Mesendoderm (in vitro differentiated cells): ENCODE measurements around the gene GFPT1.

Experiments
- DNase-seq: peaks from one replicate; pipeline ENCODE4 v3.0.0; 2013
- H2AK5ac ChIP-seq: 2 replicates; pipeline ENCODE4 v1.6.1; 2013; ENCODE audit warnings: low read length, inconsistent platforms
- H2BK120ac ChIP-seq: 2 replicates; pipeline ENCODE4 v1.6.1; 2013; ENCODE audit warnings: low read depth, mild to moderate bottlenecking, low read length, moderate library complexity, mixed read lengths
- H2BK15ac ChIP-seq: replicated peaks from 2 replicates; pipeline ENCODE4 v1.6.1; 2013; ENCODE audit warnings: low read depth, mild to moderate bottlenecking, moderate library complexity
- H2BK5ac ChIP-seq: 2 replicates; pipeline ENCODE4 v1.6.1; 2013; ENCODE audit warnings: low read length, inconsistent platforms
- H3K18ac ChIP-seq: 2 replicates; pipeline ENCODE4 v1.6.1; 2013; ENCODE audit warnings: mild to moderate bottlenecking, low read length, mixed read lengths
- H3K23ac ChIP-seq: one replicate; pipeline ENCODE4 v1.6.1; 2013; ENCODE audit warnings: low read length
- H3K27ac ChIP-seq: 2 replicates; pipeline ENCODE4 v1.5.1; 2013; ENCODE audit warnings: low read depth, mild to moderate bottlenecking, inconsistent platforms, low read length, moderate library complexity
- H3K27me3 ChIP-seq: 2 replicates; pipeline ENCODE4 v1.6.1; 2013; ENCODE audit warnings: low read length, control low read depth, mild to moderate bottlenecking, inconsistent platforms; ENCODE audit not compliant: insufficient read depth, poor library complexity
- H3K36me3 ChIP-seq: 2 replicates; pipeline ENCODE4 v1.6.1; 2013; ENCODE audit warnings: low read length, inconsistent platforms; ENCODE audit not compliant: control insufficient read depth, insufficient read depth
- H3K4ac ChIP-seq: one replicate; pipeline ENCODE4 v1.6.1; 2013; ENCODE audit warnings: low read depth, mild to moderate bottlenecking, low read length, moderate library complexity
- H3K4me1 ChIP-seq: 2 replicates; pipeline ENCODE4 v1.6.1; 2013; ENCODE audit warnings: low read depth, low read length, inconsistent platforms; ENCODE audit not compliant: control insufficient read depth
- H3K4me2 ChIP-seq: 2 replicates; pipeline ENCODE4 v1.6.1; 2013; ENCODE audit warnings: low read length
- H3K4me3 ChIP-seq: 2 replicates; pipeline ENCODE4 v1.5.1; 2013; ENCODE audit warnings: mild to moderate bottlenecking, low read length
- H3K56ac ChIP-seq: one replicate; pipeline ENCODE4 v1.6.1; 2013; ENCODE audit warnings: low read length
- H3K79me1 ChIP-seq: 2 replicates; pipeline ENCODE4 v1.6.1; 2013; ENCODE audit warnings: low read length, inconsistent platforms
- H3K79me2 ChIP-seq: 2 replicates; pipeline ENCODE4 v1.6.1; 2013; ENCODE audit warnings: mild to moderate bottlenecking, low read length; ENCODE audit not compliant: control insufficient read depth, insufficient read depth
- H3K9ac ChIP-seq: 2 replicates; pipeline ENCODE4 v1.6.1; 2013; ENCODE audit warnings: low read length, inconsistent platforms
- H4K5ac ChIP-seq: one replicate; pipeline ENCODE4 v1.6.1; 2013; ENCODE audit warnings: low read length
- H4K8ac ChIP-seq: one replicate; pipeline ENCODE4 v1.6.1; 2013; ENCODE audit warnings: low read depth, mild to moderate bottlenecking, control low read depth, low read length, moderate library complexity
- WGBS: extraction: QIAGEN DNeasy Blood & Tissue Kit; methylation state at CpG from one replicate; pipeline ENCODE4 v1.1.7; 2013; ENCODE audit warnings: low lambda C conversion rate, missing lambda C conversion rate; ENCODE audit not compliant: insufficient coverage; ENCODE audit errors: extremely low coverage; 5-methylcytosine and 5-hydroxymethylcytosine counted together

GFPT1 gene

GRCh38 chr2:69296421-69296820 lies 90.6 kb downstream of the GFPT1 start:
- Histone ChIP-seq H3K9ac (no peak overlapping the region), H3K4me3 (no peak overlapping the region), H3K36me3 (no peaks in the 10 kb centered on the region), H3K79me1 (no peaks in the 10 kb centered on the region), H3K4me1 (no peaks in the 10 kb centered on the region), H3K23ac (no peak overlapping the region), H3K4ac (no peak overlapping the region), H4K8ac (no peak overlapping the region), H2AK5ac (no peak overlapping the region), H4K5ac (no peak overlapping the region), H2BK5ac (no peak overlapping the region), H3K56ac (no peak overlapping the region), H3K18ac (no peak overlapping the region), H3K4me2 (no peak overlapping the region), H3K27me3 (no peaks in the 10 kb centered on the region), H2BK15ac (no peak overlapping the region), H2BK120ac (no peak overlapping the region), H3K27ac (no peak overlapping the region), H3K79me2 (no peaks in the 10 kb centered on the region)
- DNase-seq = no peak
- no CpG with 5 or more reads among the region's 3 CpGs for WGBS

- WGBS = no CpG with 5 or more reads among the region's 3 CpGs
- H3K36me3 ChIP-seq = no peaks in the 10 kb centered on the region
- H3K23ac ChIP-seq = no peak overlapping the region
- no peak overlapping the region for H3K18ac ChIP-seq
- DNase-seq = no peak
- H3K4me3 ChIP-seq = no peak overlapping the region
- no peak overlapping the region for H2BK5ac ChIP-seq
- H3K4me2 ChIP-seq = no peak overlapping the region
- H2BK120ac ChIP-seq = no peak overlapping the region
- H3K4me1 ChIP-seq = no peaks in the 10 kb centered on the region
- H3K9ac ChIP-seq = no peak overlapping the region
- no peak overlapping the region for H2BK15ac ChIP-seq
- H2AK5ac ChIP-seq = no peak overlapping the region
- H4K5ac ChIP-seq = no peak overlapping the region
- H4K8ac ChIP-seq = no peak overlapping the region
- H3K27ac ChIP-seq = no peak overlapping the region
- H3K79me1 ChIP-seq = no peaks in the 10 kb centered on the region
- no peak overlapping the region for H3K56ac ChIP-seq
- no peaks in the 10 kb centered on the region for H3K27me3 ChIP-seq
- H3K4ac ChIP-seq = no peak overlapping the region
- no peaks in the 10 kb centered on the region for H3K79me2 ChIP-seq
These were observed 94.8 kb downstream of the GFPT1 start for GRCh38 chr2:69292256-69292655.

GRCh38 chr2:69291721-69292120 lies 95.3 kb downstream of the GFPT1 start:
- no peak overlapping the region for H3K4me3 ChIP-seq
- no peak overlapping the region for H2BK5ac ChIP-seq
- H3K4ac ChIP-seq = no peak overlapping the region
- H4K8ac ChIP-seq = no peak overlapping the region
- no peak overlapping the region for H3K9ac ChIP-seq
- no peaks in the 10 kb centered on the region for H3K27me3 ChIP-seq
- no peaks in the 10 kb centered on the region for H3K36me3 ChIP-seq
- H3K4me1 ChIP-seq = no peaks in the 10 kb centered on the region
- H3K79me1 ChIP-seq = no peaks in the 10 kb centered on the region
- no peak overlapping the region for H2BK15ac ChIP-seq
- no peak overlapping the region for H3K4me2 ChIP-seq
- no peak overlapping the region for H2AK5ac ChIP-seq
- no peak overlapping the region for H4K5ac ChIP-seq
- DNase-seq = no peak
- WGBS = no CpG with 5 or more reads among the region's 3 CpGs
- H3K56ac ChIP-seq = no peak overlapping the region
- no peak overlapping the region for H2BK120ac ChIP-seq
- no peak overlapping the region for H3K23ac ChIP-seq
- no peaks in the 10 kb centered on the region for H3K79me2 ChIP-seq
- H3K27ac ChIP-seq = no peak overlapping the region
- H3K18ac ChIP-seq = no peak overlapping the region

- H3K27me3 ChIP-seq = no peaks in the 10 kb centered on the region
- no peak overlapping the region for H3K4ac ChIP-seq
- no peak overlapping the region for H2BK15ac ChIP-seq
- no peak for DNase-seq
- no peak overlapping the region for H4K8ac ChIP-seq
- H3K23ac ChIP-seq = no peak overlapping the region
- no peak overlapping the region for H2AK5ac ChIP-seq
- no peak overlapping the region for H4K5ac ChIP-seq
- no peak overlapping the region for H3K4me2 ChIP-seq
- no peak overlapping the region for H3K27ac ChIP-seq
- no peak overlapping the region for H3K9ac ChIP-seq
- H3K4me3 ChIP-seq = no peak overlapping the region
- no peak overlapping the region for H3K18ac ChIP-seq
- no peaks in the 10 kb centered on the region for H3K79me1 ChIP-seq
- H2BK5ac ChIP-seq = no peak overlapping the region
- H2BK120ac ChIP-seq = no peak overlapping the region
- no peaks in the 10 kb centered on the region for H3K4me1 ChIP-seq
- no peaks in the 10 kb centered on the region for H3K79me2 ChIP-seq
- no peaks in the 10 kb centered on the region for H3K36me3 ChIP-seq
- no peak overlapping the region for H3K56ac ChIP-seq
These were observed 95.9 kb downstream of the GFPT1 start for GRCh38 chr2:69291004-69291650.

GRCh38 chr2:69288429-69288828 lies 98.6 kb downstream of the GFPT1 start:
- H3K36me3 ChIP-seq = no peaks in the 10 kb centered on the region
- H3K4me1 ChIP-seq = no peaks in the 10 kb centered on the region
- no peak overlapping the region for H3K9ac ChIP-seq

GRCh38 chr2:69287544-69287943 lies 99.5 kb downstream of the GFPT1 start:
- no CpG with 5 or more reads among the region's 5 CpGs for WGBS
- Histone ChIP-seq H3K4me3 (no peak overlapping the region), H3K23ac (no peak overlapping the region), H2BK5ac (no peak overlapping the region), H3K9ac (no peak overlapping the region), H3K27ac (no peak overlapping the region), H3K18ac (no peak overlapping the region), H2AK5ac (no peak overlapping the region), H3K4me1 (no peaks in the 10 kb centered on the region), H3K79me2 (no peaks in the 10 kb centered on the region), H3K36me3 (no peaks in the 10 kb centered on the region), H4K8ac (no peak overlapping the region), H3K4me2 (no peak overlapping the region), H3K4ac (no peak overlapping the region), H4K5ac (no peak overlapping the region), H3K56ac (no peak overlapping the region), H3K79me1 (no peaks in the 10 kb centered on the region), H3K27me3 (no peaks in the 10 kb centered on the region), H2BK120ac (no peak overlapping the region), H2BK15ac (no peak overlapping the region)
- no peak for DNase-seq

More at GRCh38 chr2:69288429-69288828, 98.6 kb downstream of the GFPT1 start:
- Histone ChIP-seq H2BK120ac (no peak overlapping the region), H3K4ac (no peak overlapping the region), H2BK5ac (no peak overlapping the region), H3K27ac (no peak overlapping the region), H3K4me3 (no peak overlapping the region), H2AK5ac (no peak overlapping the region), H2BK15ac (no peak overlapping the region), H3K4me2 (no peak overlapping the region), H3K27me3 (no peaks in the 10 kb centered on the region), H3K79me2 (no peaks in the 10 kb centered on the region), H4K8ac (no peak overlapping the region), H3K56ac (no peak overlapping the region), H3K18ac (no peak overlapping the region), H4K5ac (no peak overlapping the region), H3K23ac (no peak overlapping the region), H3K79me1 (no peaks in the 10 kb centered on the region)
- WGBS = no CpG with 5 or more reads among the region's 1 CpG
- DNase-seq = no peak
